GM06990 (cell line): Measurements from ENCODE around the gene OBSCN.

Source experiments
- DNase-seq: peaks from one replicate; pipeline ENCODE4 v3.0.0-alpha.2; 2011; ENCODE audit not compliant: insufficient read length; ENCODE audit errors: extremely low read depth
- H3K27me3 ChIP-seq: replicated peaks from 2 replicates; pipeline ENCODE4 v1.6.0; 2011; ENCODE audit warnings: low read length; ENCODE audit not compliant: control insufficient read depth, insufficient read depth
- H3K36me3 ChIP-seq: 2 replicates; pipeline ENCODE4 v1.5.1; 2011; ENCODE audit warnings: low read length; ENCODE audit not compliant: control insufficient read depth, insufficient read depth
- H3K4me3 ChIP-seq: replicated peaks from 2 replicates; pipeline ENCODE4 v1.5.1; 2011; ENCODE audit warnings: low read depth, mild to moderate bottlenecking, control low read depth, low read length
- CTCF ChIP-seq: IDR thresholded peaks from 2 replicates; pipeline ENCODE4 v1.5.1; 2011; ENCODE audit warnings: low read length, control low read depth, mild to moderate bottlenecking, inconsistent platforms; ENCODE audit not compliant: insufficient read depth, poor library complexity, severe bottlenecking

Gene OBSCN

GRCh38 chr1:228352677-228353481, 145.0 kb downstream of the OBSCN start:
- no peak for TF ChIP-seq CTCF
- no peaks in the 10 kb centered on the region for H3K36me3 ChIP-seq
- H3K27me3 ChIP-seq = no peaks in the 10 kb centered on the region; the same call in 1 of the 2 replicates
- H3K4me3 ChIP-seq = no peak overlapping the region
- DNase-seq = no peak

- no peak for TF ChIP-seq CTCF
- no peak overlapping the region for H3K4me3 ChIP-seq
- H3K27me3 ChIP-seq = no peaks in the 10 kb centered on the region; the same call in 1 of the 2 replicates
- H3K36me3 ChIP-seq = no peaks in the 10 kb centered on the region
- DNase-seq = no peak
Measured at GRCh38 chr1:228353601-228354371, 145.9 kb downstream of the OBSCN start.

GRCh38 chr1:228354390-228355320, 146.8 kb downstream of the OBSCN start:
- Histone ChIP-seq H3K36me3 (no peaks in the 10 kb centered on the region), H3K4me3 (no peak overlapping the region), H3K27me3 (no peaks in the 10 kb centered on the region; the same call in 1 of the 2 replicates)
- no peak for DNase-seq
- TF ChIP-seq CTCF = no peak

- no peak for TF ChIP-seq CTCF
- DNase-seq = no peak
- Histone ChIP-seq H3K4me3 (no peak overlapping the region), H3K27me3 (no peaks in the 10 kb centered on the region; the same call in 1 of the 2 replicates), H3K36me3 (no peaks in the 10 kb centered on the region)
Measured at GRCh38 chr1:228356897-228357680, 149.2 kb downstream of the OBSCN start.

GRCh38 chr1:228358039-228358763, 150.4 kb downstream of the OBSCN start:
- no peak for DNase-seq
- no peak for TF ChIP-seq CTCF
- no peaks in the 10 kb centered on the region; the same call in 1 of the 2 replicates for H3K27me3 ChIP-seq

More at GRCh38 chr1:228358039-228358763, 150.4 kb downstream of the OBSCN start:
- no peak overlapping the region for H3K4me3 ChIP-seq
- H3K36me3 ChIP-seq = no peaks in the 10 kb centered on the region
